Activated T-helper 1 cell treated with anti-CD3 and anti-CD28 coated beads, Interleukin-12 subunit alpha, Interleukin-12 subunit beta, Interleukin-2, Interleukin-4 antibody, amounts not matched to agents 30 ng/mL and 10 ng/mL and 1 ng/mL, durations not matched to agents 14 hours and 24 hours and 36 hours (primary cell): Measurements from ENCODE around the gene PACSIN2. TPM values are rescaled to one million over a fixed set of nuclear protein-coding genes. Genes with fewer than 3 reads are reported as not detected.

Source experiments
- DNase-seq: peaks from one replicate; pipeline ENCODE4 v3.0.0; 2021; ENCODE audit warnings: low spot score
- H3K27ac Mint-ChIP-seq: one replicate; pipeline ENCODE4 v1.8.0; 2021; ENCODE audit warnings: mild to moderate bottlenecking, mixed read lengths
- H3K27me3 Mint-ChIP-seq: one replicate; pipeline ENCODE4 v1.8.0; 2022; ENCODE audit warnings: mild to moderate bottlenecking, moderate library complexity, mixed read lengths; ENCODE audit not compliant: insufficient read depth
- H3K36me3 Mint-ChIP-seq: one replicate; pipeline ENCODE4 v1.8.0; 2021; ENCODE audit warnings: low read depth, mixed read lengths
- H3K4me1 Mint-ChIP-seq: one replicate; pipeline ENCODE4 v1.8.0; 2021; ENCODE audit warnings: low read depth, mixed read lengths
- H3K4me3 Mint-ChIP-seq: one replicate; pipeline ENCODE4 v1.8.0; 2021; ENCODE audit warnings: mild to moderate bottlenecking, moderate library complexity, mixed read lengths
- H3K9me3 Mint-ChIP-seq: one replicate; pipeline ENCODE4 v1.8.0; 2021; ENCODE audit warnings: mixed read lengths
- intact Hi-C: fragments of 100-400 bp; cut with micrococcal nuclease; formaldehyde crosslinking; loops from one replicate; pipeline ENCODE4 v1.15.1; 2024
- total RNA-seq: library from RNA; stranded (reverse); gene quantifications from 2 replicates; pipeline ENCODE4 v1.2.3, GENCODE V29; 2022

The PACSIN2 gene
- total RNA-seq, 1 donor from 2014 or later = 30.5 TPM

DNA sequence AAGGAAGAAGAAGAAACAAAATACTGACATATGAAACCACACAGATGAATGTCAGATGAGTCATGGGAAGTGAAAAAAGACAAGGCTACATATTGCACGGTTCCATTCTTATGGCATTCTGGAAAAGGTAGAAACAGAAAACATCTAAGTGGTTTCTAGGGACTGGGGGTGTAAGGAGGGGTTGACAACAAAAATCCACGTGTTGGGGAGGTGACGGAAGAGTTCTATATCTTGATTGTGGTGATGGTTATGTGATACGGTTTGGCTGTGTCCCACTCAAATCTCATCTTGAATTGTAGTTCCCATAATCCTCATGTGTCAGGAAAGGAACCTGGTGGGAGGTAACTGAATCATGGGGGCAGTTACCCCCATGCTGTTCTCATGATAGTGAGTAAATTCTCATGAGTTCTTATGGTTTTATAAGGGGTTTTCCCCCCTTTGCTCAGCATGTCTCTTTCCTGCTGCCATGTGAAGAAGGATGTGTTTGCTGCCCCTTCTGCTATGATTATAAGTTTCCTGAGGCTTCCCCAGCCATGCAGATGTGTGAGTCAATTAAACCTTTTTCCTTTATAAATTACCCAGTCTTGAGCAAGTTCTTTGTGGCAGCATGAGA lies 151.5 kb downstream of the PACSIN2 start:
- Mint-ChIP-seq H3K4me1 (peaks cover 13% of the 10 kb centered on the region), H3K27ac (peak overlapping the region; percentile 93), H3K27me3 (no peaks in the 10 kb centered on the region), H3K36me3 (peaks cover 8% of the 10 kb centered on the region), H3K4me3 (no peak overlapping the region), H3K9me3 (peaks cover 13% of the 10 kb centered on the region)
- no peak for DNase-seq
- intact Hi-C loops = loop anchor here (1.0 kb wide), 4 partner anchors 70 to 248 kb away; partner anchors contain the start of gene TTLL1

- Mint-ChIP-seq H3K9me3 (peaks cover 13% of the 10 kb centered on the region), H3K27me3 (no peaks in the 10 kb centered on the region), H3K27ac (no peak overlapping the region), H3K36me3 (peaks cover 8% of the 10 kb centered on the region), H3K4me1 (peaks cover 13% of the 10 kb centered on the region), H3K4me3 (no peak overlapping the region)
- no peak for DNase-seq
- intact Hi-C loops = no loop called here
Observed at GRCh38 chr22:42862045-42862734, 152.8 kb downstream of the PACSIN2 start.

DNA sequence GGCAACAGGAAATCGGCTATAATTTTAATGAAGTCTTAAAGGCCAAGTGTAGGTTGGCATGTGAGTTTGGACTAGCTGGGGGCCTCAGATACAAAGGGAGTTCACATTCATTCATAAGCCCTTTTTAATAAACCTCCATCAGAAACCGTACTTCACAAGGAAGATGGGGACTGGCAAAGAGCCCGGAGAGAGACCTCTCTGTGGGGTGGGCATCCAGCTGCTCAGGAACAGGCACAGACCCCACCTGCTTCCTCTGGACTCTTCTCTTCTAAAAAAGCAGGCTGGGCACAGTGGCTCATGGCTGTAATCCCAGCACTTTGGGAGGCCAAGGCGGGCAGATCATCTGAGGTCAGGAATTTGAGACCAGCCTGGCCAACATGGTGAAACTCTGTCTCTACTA lies 154.0 kb downstream of the PACSIN2 start:
- Mint-ChIP-seq H3K4me3 (no peak overlapping the region), H3K4me1 (peaks cover 16% of the 10 kb centered on the region), H3K27ac (no peak overlapping the region), H3K27me3 (no peaks in the 10 kb centered on the region), H3K9me3 (peaks cover 13% of the 10 kb centered on the region), H3K36me3 (peaks cover 8% of the 10 kb centered on the region)
- intact Hi-C loops = no loop called here
- DNase-seq = no peak

DNA sequence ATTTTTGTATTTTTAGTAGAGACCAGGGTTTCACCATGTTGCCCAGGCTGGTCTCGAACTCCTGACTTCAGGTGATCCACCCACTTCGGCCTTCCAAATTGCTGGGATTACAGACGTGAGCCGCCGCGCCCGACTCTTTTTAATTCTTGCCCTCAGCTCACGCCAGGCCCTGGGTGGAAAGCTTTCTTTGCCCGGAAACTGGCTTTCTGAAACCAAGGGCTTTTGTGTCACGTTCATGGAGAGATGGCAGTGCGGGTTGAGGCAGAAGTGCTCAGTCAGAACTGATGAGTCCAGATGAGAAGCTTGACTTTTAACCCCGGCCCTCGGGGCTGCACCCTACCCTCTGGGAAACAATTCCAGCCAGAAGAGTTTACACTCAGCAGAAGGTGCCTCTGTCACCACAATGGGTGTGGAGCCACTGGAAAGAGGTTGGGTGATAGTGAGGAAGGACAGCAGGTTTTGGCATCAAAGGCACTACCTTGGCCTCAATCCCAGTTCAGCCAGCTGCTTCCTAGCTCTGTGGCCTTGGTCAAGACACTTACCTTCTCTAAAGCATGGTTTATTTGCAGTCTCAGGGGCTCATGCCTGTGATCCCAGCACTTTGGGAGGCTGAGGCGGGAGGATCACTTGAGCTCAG lies 157.0 kb downstream of the PACSIN2 start:
- Mint-ChIP-seq H3K27ac (peak overlapping the region; percentile 34), H3K4me3 (peak overlapping the region; percentile 54), H3K27me3 (no peaks in the 10 kb centered on the region), H3K36me3 (peaks cover 8% of the 10 kb centered on the region), H3K4me1 (peaks cover 8% of the 10 kb centered on the region), H3K9me3 (no peaks in the 10 kb centered on the region)
- intact Hi-C loops = loop anchor here (1.0 to 5.0 kb wide), 4 partner anchors 37 to 329 kb away; partner anchors contain the start of genes CYB5R3, PACSIN2 and TTLL12
- DNase-seq = no peak

- Mint-ChIP-seq H3K36me3 (peaks cover 8% of the 10 kb centered on the region), H3K4me1 (peaks cover 7% of the 10 kb centered on the region), H3K4me3 (peak within 1 kb of the TSS; percentile 93), H3K9me3 (no peaks in the 10 kb centered on the region), H3K27me3 (no peaks in the 10 kb centered on the region), H3K27ac (peak within 1 kb of the TSS; percentile 92)
- intact Hi-C loops = loop anchor here (1.0 to 5.0 kb wide), 4 partner anchors 38 to 330 kb away; partner anchors contain the start of genes CYB5R3, PACSIN2 and TTLL12
- DNase-seq = peak; percentile 94
Observed at GRCh38 chr22:42856865-42857704, 157.9 kb downstream of the PACSIN2 start, which contains the start of gene ARFGAP3. Gene ARFGAP3 (minus strand): TSS chr22:42857273. CDS start chr22:42857182, 91 bp downstream.

GRCh38 chr22:42856179-42856864 lies 158.6 kb downstream of the PACSIN2 start:
- Mint-ChIP-seq H3K36me3 (peaks cover 7% of the 10 kb centered on the region), H3K4me3 (peak overlapping the region; percentile 93), H3K9me3 (no peaks in the 10 kb centered on the region), H3K27ac (peak overlapping the region; percentile 92), H3K27me3 (no peaks in the 10 kb centered on the region), H3K4me1 (peaks cover 5% of the 10 kb centered on the region)
- intact Hi-C loops = loop anchor here (2.0 to 5.0 kb wide), 2 partner anchors 38 to 331 kb away; partner anchors contain the start of gene TTLL12
- DNase-seq = peak; percentile 58

DNA sequence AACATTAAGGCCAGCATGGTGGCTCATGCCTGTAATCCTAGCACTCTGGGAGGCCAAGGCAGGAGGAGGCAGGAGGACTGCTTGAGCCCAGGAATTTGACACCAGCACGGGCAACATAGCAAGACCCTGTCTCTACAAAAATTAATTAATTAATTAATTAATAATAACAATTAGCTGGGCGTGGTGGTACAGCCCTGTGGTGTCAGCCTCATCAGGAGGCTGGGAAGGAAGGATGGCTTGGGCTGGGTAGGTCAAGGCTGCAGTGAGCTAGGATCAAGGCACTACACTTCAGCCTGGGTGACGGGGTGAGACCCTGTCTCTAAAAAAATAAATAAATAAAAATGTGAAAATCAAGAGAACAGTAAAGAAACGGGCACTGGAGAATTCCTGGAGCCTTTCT lies 159.2 kb downstream of the PACSIN2 start:
- intact Hi-C loops = loop anchor here (2.0 to 5.0 kb wide), 2 partner anchors 39 to 332 kb away; partner anchors contain the start of gene TTLL12
- DNase-seq = no peak
- Mint-ChIP-seq H3K36me3 (peaks cover 7% of the 10 kb centered on the region), H3K4me1 (peaks cover 5% of the 10 kb centered on the region), H3K9me3 (no peaks in the 10 kb centered on the region), H3K27me3 (no peaks in the 10 kb centered on the region), H3K27ac (peak overlapping the region; percentile 92), H3K4me3 (peak overlapping the region; percentile 93)

GRCh38 chr22:42855211-42855610 lies 159.7 kb downstream of the PACSIN2 start:
- DNase-seq = no peak
- Mint-ChIP-seq H3K4me1 (peaks cover 5% of the 10 kb centered on the region), H3K27me3 (no peaks in the 10 kb centered on the region), H3K4me3 (peak overlapping the region; percentile 49), H3K27ac (no peak overlapping the region), H3K36me3 (peaks cover 7% of the 10 kb centered on the region), H3K9me3 (no peaks in the 10 kb centered on the region)
- intact Hi-C loops = loop anchor here (5.0 kb wide), 1 partner anchor 332 kb away; the partner anchor contains the start of gene TTLL12

DNA sequence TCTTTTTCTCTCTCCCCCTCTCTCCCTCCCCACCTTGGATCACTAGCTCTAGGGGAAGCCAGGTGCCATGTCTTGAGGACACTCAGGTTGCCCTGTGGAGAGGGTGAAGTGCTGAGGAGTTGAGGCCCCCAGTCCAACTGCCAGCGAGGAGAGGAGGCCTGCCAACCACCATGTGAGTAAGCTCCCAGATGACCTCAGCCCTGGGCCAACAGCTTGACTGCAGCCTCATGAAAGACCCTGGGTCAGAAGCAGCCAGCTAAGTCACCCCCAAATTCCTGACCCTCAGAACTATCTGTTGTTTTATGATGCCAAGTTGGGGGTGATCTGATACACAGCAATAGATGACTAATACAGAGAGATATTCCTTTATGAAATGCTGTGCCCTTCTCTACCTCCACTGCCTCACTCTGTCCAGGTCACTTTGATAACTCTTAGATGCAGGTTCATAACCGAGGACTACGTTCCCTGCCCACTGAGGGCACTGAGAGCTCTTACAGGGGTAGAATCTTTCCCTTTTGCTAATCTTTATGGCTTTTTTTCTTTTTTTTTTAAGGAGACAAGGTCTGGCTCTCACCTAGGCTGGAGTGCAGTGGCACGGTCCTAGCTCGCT lies 165.9 kb downstream of the PACSIN2 start:
- Mint-ChIP-seq H3K9me3 (no peaks in the 10 kb centered on the region), H3K27ac (no peak overlapping the region), H3K4me1 (peaks cover 8% of the 10 kb centered on the region), H3K4me3 (no peak overlapping the region), H3K27me3 (no peaks in the 10 kb centered on the region), H3K36me3 (peaks cover 23% of the 10 kb centered on the region)
- intact Hi-C loops = no loop called here
- no peak for DNase-seq

DNA sequence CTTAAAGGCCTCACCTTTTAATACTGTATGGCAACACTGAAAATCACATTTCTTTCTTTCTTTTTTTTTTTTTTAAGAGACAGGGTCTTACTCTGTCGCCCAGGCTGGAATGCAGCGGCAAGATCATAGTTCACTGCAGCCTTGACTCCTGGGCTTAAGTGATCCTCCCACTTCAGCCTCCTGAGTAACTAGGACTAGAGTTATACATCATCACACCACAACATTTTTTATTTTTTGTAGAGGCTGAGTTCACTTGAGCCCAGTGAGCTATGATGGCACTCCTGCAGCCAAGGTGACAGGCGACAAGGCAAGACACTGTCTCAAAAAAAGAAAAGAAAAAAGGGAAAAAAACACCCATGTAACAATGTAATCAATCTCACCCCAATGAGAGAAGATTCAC lies 167.8 kb downstream of the PACSIN2 start:
- Mint-ChIP-seq H3K36me3 (peaks cover 33% of the 10 kb centered on the region), H3K9me3 (no peaks in the 10 kb centered on the region), H3K4me3 (no peak overlapping the region), H3K27me3 (no peaks in the 10 kb centered on the region), H3K4me1 (peaks cover 16% of the 10 kb centered on the region), H3K27ac (no peak overlapping the region)
- DNase-seq = no peak
- intact Hi-C loops = no loop called here

DNA sequence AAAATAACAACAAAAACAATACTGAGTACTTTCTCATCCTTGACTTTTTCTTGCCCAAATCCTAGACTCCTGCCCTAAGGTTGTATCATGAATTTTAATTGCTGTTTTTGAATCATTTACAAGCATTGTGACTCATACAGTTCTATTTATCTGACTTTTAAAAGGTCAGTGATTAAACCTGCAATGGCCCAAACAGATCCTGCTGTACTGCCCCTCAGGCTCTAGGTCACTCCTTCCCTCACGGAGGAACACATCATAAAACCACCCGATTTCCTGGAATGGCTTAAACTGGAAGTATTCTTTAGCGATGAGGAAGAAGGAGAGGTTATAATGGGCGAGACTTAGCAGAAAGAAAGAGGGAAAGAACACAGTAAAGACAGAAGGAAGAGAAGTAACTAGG lies 170.2 kb downstream of the PACSIN2 start:
- Mint-ChIP-seq H3K9me3 (no peaks in the 10 kb centered on the region), H3K4me3 (no peak overlapping the region), H3K27ac (no peak overlapping the region), H3K36me3 (peaks cover 42% of the 10 kb centered on the region), H3K4me1 (peaks cover 23% of the 10 kb centered on the region), H3K27me3 (no peaks in the 10 kb centered on the region)
- DNase-seq = no peak
- intact Hi-C loops = no loop called here
